Retinal pigment epithelial cell (primary cell): ENCODE results near the gene IKBIP.
"Not testable (repeated sequence)": the region's sequence is repeated elsewhere in the genome, so short reads cannot be mapped to it uniquely, and the experiment has no call there.

Experiments
- DNase-seq: peaks from one replicate; pipeline ENCODE4 v3.0.0-alpha.2; 2010; ENCODE audit warnings: low read depth
- H3K4me3 ChIP-seq: 2 replicates; pipeline ENCODE4 v1.5.1; 2011; ENCODE audit warnings: mild to moderate bottlenecking, low read length, control low read depth, moderate library complexity
- TF ChIP-seq, protein P1 (sequence below): conservative IDR thresholded peaks from 2 replicates; pipeline ENCODE4 v1.5.1; 2011; ENCODE audit warnings: low read depth, low read length, control low read depth, inconsistent platforms

The IKBIP gene

DNA sequence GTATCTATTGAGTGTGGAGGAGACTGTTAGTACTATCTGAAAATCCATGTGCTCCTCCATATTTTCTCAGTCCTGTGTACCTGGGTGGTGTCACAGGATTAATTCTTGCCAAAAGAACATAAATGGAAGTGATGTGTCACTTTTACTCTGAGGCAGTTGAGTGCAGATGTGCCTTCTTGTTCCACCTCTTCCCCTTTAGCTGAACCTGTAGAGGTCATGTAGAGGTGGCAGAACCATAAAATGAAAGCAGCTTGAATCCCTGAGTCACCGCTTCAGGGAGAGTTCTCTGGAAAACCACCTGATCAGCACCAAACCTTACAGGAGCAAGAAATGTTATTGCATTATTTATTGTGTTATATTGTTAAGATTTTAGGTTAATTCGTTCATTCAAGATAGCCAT lies 65.8 kb downstream of the IKBIP start:
- no peak overlapping the region for H3K4me3 ChIP-seq
- no peak for DNase-seq
- TF ChIP-seq, protein P1, sequence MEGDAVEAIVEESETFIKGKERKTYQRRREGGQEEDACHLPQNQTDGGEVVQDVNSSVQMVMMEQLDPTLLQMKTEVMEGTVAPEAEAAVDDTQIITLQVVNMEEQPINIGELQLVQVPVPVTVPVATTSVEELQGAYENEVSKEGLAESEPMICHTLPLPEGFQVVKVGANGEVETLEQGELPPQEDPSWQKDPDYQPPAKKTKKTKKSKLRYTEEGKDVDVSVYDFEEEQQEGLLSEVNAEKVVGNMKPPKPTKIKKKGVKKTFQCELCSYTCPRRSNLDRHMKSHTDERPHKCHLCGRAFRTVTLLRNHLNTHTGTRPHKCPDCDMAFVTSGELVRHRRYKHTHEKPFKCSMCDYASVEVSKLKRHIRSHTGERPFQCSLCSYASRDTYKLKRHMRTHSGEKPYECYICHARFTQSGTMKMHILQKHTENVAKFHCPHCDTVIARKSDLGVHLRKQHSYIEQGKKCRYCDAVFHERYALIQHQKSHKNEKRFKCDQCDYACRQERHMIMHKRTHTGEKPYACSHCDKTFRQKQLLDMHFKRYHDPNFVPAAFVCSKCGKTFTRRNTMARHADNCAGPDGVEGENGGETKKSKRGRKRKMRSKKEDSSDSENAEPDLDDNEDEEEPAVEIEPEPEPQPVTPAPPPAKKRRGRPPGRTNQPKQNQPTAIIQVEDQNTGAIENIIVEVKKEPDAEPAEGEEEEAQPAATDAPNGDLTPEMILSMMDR: no peak

DNA sequence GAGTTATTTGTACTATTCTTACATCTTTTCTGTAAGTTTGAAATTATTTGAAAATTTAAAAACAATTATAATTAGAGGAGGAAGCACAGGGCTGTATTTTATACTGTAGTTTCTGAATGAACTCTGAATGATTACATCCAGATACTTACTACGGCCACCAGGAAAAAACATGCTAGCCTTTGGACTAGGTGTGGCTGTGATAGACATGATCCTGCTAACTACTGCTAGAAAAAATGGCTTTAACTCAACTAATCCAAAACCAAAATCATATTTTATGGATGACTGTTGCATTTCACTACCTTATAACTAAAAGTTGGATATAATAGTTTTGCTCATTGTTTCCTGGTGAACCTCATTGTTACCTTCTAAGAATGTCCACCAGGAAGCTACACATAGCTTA lies 66.2 kb downstream of the IKBIP start:
- no peak for DNase-seq
- no peak overlapping the region for H3K4me3 ChIP-seq
- TF ChIP-seq, protein P1: no peak

DNA sequence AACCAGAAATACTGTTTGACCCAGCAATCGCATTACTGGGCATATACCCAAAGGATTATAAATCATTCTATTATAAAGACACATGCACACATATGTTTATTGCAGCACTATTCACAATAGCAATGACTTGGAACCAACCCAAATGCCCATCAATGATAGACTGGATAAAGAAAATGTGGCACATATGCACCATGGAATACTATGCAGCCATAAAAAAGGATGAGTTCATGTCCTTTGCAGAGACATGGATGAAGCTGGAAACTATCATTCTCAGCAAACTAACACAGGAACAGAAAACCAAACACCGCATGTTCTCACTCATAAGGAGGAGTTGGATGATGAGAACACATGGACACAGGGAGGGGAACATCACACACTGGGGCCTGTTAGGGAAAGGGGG lies 67.8 kb downstream of the IKBIP start:
- not testable (repeated sequence) for DNase-seq

DNA sequence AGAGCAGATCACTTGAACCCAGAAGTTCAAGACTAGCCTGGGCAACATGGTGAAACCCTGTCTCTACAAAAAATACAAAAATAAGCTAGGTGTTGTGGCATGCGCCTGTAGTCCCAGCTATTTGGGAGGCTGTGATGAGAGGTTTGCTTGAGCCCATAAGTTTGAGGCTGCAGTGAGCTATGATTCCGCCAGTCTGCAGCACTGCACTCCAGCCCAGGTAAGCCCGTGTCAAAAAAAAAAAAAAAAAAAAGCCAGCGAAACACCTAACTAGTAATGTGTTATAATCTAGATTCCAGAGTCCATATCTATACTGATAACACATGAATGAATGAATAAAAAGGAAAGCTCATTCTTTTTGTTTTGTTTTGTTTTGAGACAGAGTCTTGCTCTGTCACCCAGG lies 69.6 kb downstream of the IKBIP start:
- no peak overlapping the region for H3K4me3 ChIP-seq
- DNase-seq: no peak
- TF ChIP-seq, protein P1: no peak

More for the DNA sequence above, 67.8 kb downstream of the IKBIP start:
- H3K4me3 ChIP-seq: not testable (repeated sequence)
